ENCODE data around the gene DRAP1.

The DRAP1 gene

DNA sequence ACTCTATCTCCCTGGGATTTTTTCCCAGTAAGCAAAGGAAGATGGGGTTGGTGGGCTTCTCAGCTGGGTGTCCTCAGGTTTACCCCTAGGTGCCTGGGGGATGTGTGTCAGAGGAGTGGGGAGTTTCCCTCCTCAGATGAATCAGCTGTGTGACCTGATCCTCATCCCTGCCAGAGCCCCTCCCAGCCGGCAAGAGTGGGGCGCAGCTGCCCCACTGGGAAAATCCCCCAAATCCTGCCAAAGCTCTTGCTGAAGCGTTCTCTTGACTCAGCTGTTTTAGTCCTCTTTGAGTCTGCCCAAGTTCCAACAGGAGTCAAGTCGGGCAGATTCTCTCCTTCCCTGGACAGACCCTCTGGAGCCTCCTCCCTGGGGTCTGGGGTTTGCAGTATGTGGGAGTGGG lies 6.4 kb upstream of the DRAP1 start:
- no peak overlapping the region for H3K27ac ChIP-seq
- no peak for TF ChIP-seq ZFX (IDR thresholded peaks at IDR 0.05)
- TF ChIP-seq, protein P1, sequence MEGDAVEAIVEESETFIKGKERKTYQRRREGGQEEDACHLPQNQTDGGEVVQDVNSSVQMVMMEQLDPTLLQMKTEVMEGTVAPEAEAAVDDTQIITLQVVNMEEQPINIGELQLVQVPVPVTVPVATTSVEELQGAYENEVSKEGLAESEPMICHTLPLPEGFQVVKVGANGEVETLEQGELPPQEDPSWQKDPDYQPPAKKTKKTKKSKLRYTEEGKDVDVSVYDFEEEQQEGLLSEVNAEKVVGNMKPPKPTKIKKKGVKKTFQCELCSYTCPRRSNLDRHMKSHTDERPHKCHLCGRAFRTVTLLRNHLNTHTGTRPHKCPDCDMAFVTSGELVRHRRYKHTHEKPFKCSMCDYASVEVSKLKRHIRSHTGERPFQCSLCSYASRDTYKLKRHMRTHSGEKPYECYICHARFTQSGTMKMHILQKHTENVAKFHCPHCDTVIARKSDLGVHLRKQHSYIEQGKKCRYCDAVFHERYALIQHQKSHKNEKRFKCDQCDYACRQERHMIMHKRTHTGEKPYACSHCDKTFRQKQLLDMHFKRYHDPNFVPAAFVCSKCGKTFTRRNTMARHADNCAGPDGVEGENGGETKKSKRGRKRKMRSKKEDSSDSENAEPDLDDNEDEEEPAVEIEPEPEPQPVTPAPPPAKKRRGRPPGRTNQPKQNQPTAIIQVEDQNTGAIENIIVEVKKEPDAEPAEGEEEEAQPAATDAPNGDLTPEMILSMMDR (conservative IDR thresholded peaks at IDR 0.05): no peak

DNA sequence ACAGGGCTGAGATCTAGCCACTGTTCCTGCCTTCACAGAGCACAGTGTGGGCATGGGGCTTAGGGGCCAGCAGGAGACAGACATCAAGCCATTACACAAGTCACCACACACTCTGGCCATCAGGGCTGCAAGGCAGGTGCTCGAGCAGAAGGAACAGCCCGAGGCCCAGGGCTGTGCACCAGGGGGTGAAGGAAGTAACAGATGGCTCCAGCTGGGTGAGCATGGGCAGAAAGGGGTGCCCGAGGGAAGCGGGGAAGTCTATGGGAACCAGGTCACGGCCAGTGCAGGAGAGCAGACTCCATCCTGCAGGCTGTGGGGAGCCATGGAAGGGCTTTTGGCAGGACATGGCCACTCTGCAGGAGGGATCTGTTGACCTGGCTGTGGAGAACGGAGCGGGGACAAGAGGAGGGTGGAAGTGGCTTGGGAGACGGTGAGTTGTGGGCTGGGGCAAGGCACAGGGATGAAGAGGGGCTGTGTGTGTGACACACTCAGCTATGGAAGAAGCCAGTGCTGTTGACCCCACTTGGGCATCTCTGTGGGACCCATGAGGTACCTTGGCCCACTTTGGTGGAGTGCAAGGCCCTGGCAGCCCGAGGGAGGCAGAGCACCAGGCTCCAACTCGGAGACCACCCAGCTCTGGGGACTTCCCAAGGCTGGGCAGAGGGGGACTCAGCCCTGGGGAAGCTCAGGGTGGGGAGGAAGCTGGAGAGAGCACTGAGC lies 4.0 kb upstream of the DRAP1 start:
- no peak overlapping the region for H3K27ac ChIP-seq
- TF ChIP-seq, protein P1 (conservative IDR thresholded peaks at IDR 0.05): no peak
- TF ChIP-seq ZFX (IDR thresholded peaks at IDR 0.05): no peak

DNA sequence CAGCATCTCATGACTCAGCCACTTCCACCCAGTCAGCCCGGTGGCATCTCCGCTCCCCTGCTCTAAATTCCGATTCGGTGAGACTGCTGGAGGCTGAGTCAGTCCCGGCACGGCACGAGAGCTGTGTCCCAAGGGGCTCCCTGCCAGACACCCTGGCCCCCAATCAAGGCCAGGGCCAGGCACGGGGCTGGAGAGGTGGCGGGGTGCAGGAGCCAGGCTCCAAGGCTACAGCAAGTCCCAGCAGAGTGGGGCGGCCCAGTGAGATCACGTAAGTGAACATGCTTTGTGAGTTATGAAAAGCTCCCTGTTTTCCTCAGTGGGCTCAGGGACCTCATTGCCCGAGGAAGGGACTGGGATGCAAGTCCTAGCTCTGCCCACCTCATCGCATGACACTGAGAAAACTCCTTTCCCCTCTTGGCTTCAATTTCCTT lies 3.4 kb upstream of the DRAP1 start:
- H3K27ac ChIP-seq: no peak overlapping the region
- TF ChIP-seq, protein P1 (conservative IDR thresholded peaks at IDR 0.05): no peak
- no peak for TF ChIP-seq ZFX (IDR thresholded peaks at IDR 0.05)

- TF ChIP-seq, protein P1 (conservative IDR thresholded peaks at IDR 0.05): no peak
- TF ChIP-seq ZFX (IDR thresholded peaks at IDR 0.05): no peak
These were observed 2.8 kb upstream of the DRAP1 start for GRCh38 chr11:65916391-65916790.

DNA sequence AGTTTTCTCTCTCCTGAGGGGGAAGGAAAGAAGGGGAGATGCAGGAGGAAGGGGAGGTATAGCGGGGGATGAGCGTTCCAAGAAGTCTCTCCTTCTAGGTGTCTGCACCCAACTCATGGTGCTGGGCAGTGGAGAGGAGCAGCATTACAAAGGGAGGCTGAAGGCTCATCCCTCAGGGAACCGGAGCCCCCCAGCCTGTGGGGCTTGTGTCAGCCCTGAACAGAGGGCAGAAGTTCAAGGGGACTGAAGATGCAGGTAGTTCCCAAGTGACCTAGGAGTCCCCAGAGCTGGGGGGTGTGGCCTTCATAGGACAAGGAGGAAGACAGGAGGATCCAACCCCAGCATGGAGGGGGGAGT lies 2.2 kb upstream of the DRAP1 start:
- TF ChIP-seq, protein P1 (conservative IDR thresholded peaks at IDR 0.05): no peak
- no peak for TF ChIP-seq ZFX (IDR thresholded peaks at IDR 0.05)
- H3K27ac ChIP-seq: no peak overlapping the region

More at GRCh38 chr11:65916391-65916790, 2.8 kb upstream of the DRAP1 start:
- no peak overlapping the region for H3K27ac ChIP-seq

DNA sequence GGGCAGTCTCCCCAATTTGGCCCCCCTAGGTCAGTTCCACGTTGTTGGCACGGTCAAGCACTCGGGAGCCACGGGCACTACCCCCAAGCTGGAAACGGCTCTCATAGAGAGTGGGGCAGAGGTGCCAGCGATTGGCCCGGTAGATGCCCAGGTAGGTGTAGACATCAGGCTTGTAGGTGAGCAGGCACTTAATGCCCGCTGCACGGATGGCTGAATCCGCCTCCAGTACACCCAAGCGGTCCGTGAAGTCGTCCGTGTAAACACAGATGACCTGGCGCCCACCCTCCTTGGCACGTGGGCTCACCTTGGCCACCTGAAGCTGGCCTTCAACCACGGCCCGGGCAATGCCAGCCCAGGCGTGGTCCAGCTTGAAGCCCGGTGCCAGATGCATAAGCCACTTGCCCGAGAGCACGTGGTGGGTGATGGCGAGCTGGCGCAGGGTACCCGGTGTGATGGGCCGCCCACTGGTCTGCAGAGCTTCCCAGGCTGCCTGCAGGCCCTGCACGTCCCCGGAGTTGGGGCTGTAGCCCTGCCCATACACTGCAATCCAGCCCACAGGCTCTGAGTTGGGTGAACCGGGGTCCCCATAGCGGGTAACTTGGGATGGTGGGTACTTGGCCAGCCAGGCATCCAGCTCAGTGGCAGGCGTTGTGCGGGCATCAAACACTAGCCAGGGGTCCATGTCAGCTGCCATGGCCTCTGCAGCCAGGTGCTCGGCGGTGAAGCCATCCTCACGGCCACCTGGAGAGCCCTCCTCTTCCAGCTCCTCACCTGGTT lies 1.6 kb upstream of the DRAP1 start:
- peak overlapping the region; percentile 94 for H3K27ac ChIP-seq
- TF ChIP-seq, protein P1 (conservative IDR thresholded peaks at IDR 0.05): no peak
- no peak for TF ChIP-seq ZFX (IDR thresholded peaks at IDR 0.05)

Data from C4-2B (cell line).